Psoas muscle (tissue), 8 donors: ENCODE data around the gene WBP2. TPM values are rescaled to one million over a fixed set of nuclear protein-coding genes. Genes with fewer than 3 reads are reported as not detected.
A peak's percentile ranks its signal among the peaks of the same experiment; 100 is the strongest.

Source experiments
- ATAC-seq, 4 donors: fragments of 200-7000 bp; cut with Tn5 transposase; one replicate each; pipeline ENCODE4 v1.9.1; 2020; ENCODE audit warnings: moderate library complexity in 3 of 4, mild to moderate bottlenecking in 2 of 4
- DNase-seq, 2 donors: peaks; one replicate each; pipeline ENCODE4 v3.0.0-alpha.2; 2020
- H3K27ac ChIP-seq: fragments of 200-600 bp; one replicate; pipeline ENCODE4 v1.8.0; 2022
- H3K27me3 ChIP-seq, 3 donors: fragments of 200-600 bp in 1 of 3; one replicate each; pipeline versions ENCODE4 v1.6.1 to v1.8.0; 2013 to 2022; ENCODE audit warnings: low read length in 2 of 3, mild to moderate bottlenecking in 2 of 3, moderate library complexity in 1 of 3; ENCODE audit not compliant: insufficient read depth in 3 of 3
- H3K36me3 ChIP-seq, 2 donors: fragments of 200-600 bp in 1 of 2; one replicate each; pipeline versions ENCODE4 v1.6.1 to v1.8.0; 2013 to 2022; ENCODE audit warnings: low read depth in 1 of 2, mild to moderate bottlenecking in 1 of 2, moderate library complexity in 1 of 2; ENCODE audit not compliant: insufficient read depth in 1 of 2
- H3K4me1 ChIP-seq: fragments of 200-600 bp; one replicate; pipeline ENCODE4 v1.8.0; 2022
- H3K4me3 ChIP-seq: fragments of 200-600 bp; one replicate; pipeline ENCODE4 v1.8.0; 2022; ENCODE audit warnings: mild to moderate bottlenecking
- H3K9me3 ChIP-seq: fragments of 200-600 bp; one replicate; pipeline ENCODE4 v1.8.0; 2022
- CTCF ChIP-seq: fragments of 200-600 bp; IDR thresholded peaks from one replicate; pipeline ENCODE4 v1.8.0; 2022; ENCODE audit warnings: antibody characterized with exemption
- WGBS, 3 donors: extraction: QIAGEN DNeasy Blood & Tissue Kit; methylation state at CpG; one replicate each; pipeline versions ENCODE4 v1.1.6 to v1.1.7; 2013; 5-methylcytosine and 5-hydroxymethylcytosine counted together
- intact Hi-C, 2 donors: fragments of 100-400 bp; cut with DNase I; formaldehyde crosslinking; loops; one replicate each; pipeline versions ENCODE4 v1.11.0 to v1.14.2; 2022
- polyA plus RNA-seq, 3 donors: library from polyadenylated mRNA; stranded (reverse); fragments of 200-250 nt; gene quantifications; one replicate each; pipeline ENCODE4 v1.2.3, GENCODE V29; 2013
- total RNA-seq, 4 donors: library from RNA; stranded (reverse); fragmentation: NEBNext Ultra II Directional in 2 of 4; extraction: Animal tissue kit (Norgen Biotek cat#: 25700) in 2 of 4; gene quantifications; one replicate each; pipeline versions ENCODE4 v1.2.1 to v1.2.4, GENCODE V29; 2021 to 2023
- donor health status: healthy with polysubstance abuse.
- donor health status: DM: no; HTN: no; CAD: no; lungs with moderate emphysema.
- donor health status: Bipolar disorder and iron deficiency.
- donor health status: healthy.
- donor health status: DM: yes; HTN: yes; CAD: no.
- donor health status: DM: no; HTN: no; CAD: no.
- donor health status: DM: no; HTN: no; CAD: no.
- donor health status: DM: yes; HTN: yes; CAD: no.

WBP2 gene
- total and polyA plus RNA-seq, 7 donors: 109 to 278 (median 149) TPM

- intact Hi-C loops: loop anchor here (5.0 kb wide), 2 partner anchors 61 to 71 kb away; a partner anchor contains a TSS
Measured at GRCh38 chr17:75848523-75849278, 6.4 kb downstream of the WBP2 start.

GRCh38 chr17:75847614-75848522, 7.3 kb downstream of the WBP2 start:
- intact Hi-C loops: loop anchor here (5.0 kb wide), 2 partner anchors 61 to 71 kb away; a partner anchor contains a TSS

More at GRCh38 chr17:75848523-75849278, 6.4 kb downstream of the WBP2 start:
- Histone ChIP-seq H3K36me3 (peaks cover 15 to 70% of the 10 kb centered on the region in 2 donors), H3K4me1 (peaks cover 75% of the 10 kb centered on the region), H3K27me3 (no peaks in the 10 kb centered on the region), H3K9me3 (no peaks in the 10 kb centered on the region), H3K27ac (peak overlapping the region; percentile 95), H3K4me3 (peak overlapping the region; percentile 6)
- DNase-seq: peak; percentile 75 to 83
- 35 to 36% (median 35%) methylated on average over 16 of the region's 16 CpGs for WGBS, 3 donors
- ATAC-seq: no peak
- TF ChIP-seq CTCF: peak; percentile 57

GRCh38 chr17:75846692-75847613, 8.2 kb downstream of the WBP2 start:
- ATAC-seq (no peak), DNase-seq (no peak)
- 84% methylated on average over 33 to 34 of the region's 34 CpGs for WGBS, 3 donors
- no peaks in the 10 kb centered on the region for H3K9me3 ChIP-seq
- H3K36me3 ChIP-seq: peaks cover 15 to 61% of the 10 kb centered on the region in 2 donors
- no peak overlapping the region for H3K4me3 ChIP-seq
- TF ChIP-seq CTCF: no peak
- peak overlapping the region; percentile 95 for H3K27ac ChIP-seq
- H3K4me1 ChIP-seq: peaks cover 58% of the 10 kb centered on the region
- intact Hi-C loops: loop anchor here (5.0 kb wide), 2 partner anchors 60 to 70 kb away; a partner anchor contains a TSS
- no peaks in the 10 kb centered on the region for H3K27me3 ChIP-seq

More at GRCh38 chr17:75847614-75848522, 7.3 kb downstream of the WBP2 start:
- WGBS, 3 donors: 83 to 84% (median 83%) methylated on average over 25 of the region's 25 CpGs
- H3K27me3 ChIP-seq: no peaks in the 10 kb centered on the region
- TF ChIP-seq CTCF: no peak
- peaks cover 67% of the 10 kb centered on the region for H3K4me1 ChIP-seq
- H3K9me3 ChIP-seq: no peaks in the 10 kb centered on the region
- peak overlapping the region; percentile 95 for H3K27ac ChIP-seq
- DNase-seq (no peak), ATAC-seq (no peak)
- peaks cover 15 to 70% of the 10 kb centered on the region in 2 donors for H3K36me3 ChIP-seq
- H3K4me3 ChIP-seq: peak overlapping the region; percentile 6
